Left colon (tissue), 2 donors: Measurements from ENCODE around the gene ARNT2. TPM values are rescaled to one million over a fixed set of nuclear protein-coding genes. Genes with fewer than 3 reads are reported as not detected.
"Not testable (repeated sequence)": the region's sequence is repeated elsewhere in the genome, so short reads cannot be mapped to it uniquely, and the experiment has no call there.

Source experiments
- ATAC-seq: fragments of 200-7000 bp; cut with Tn5 transposase; one replicate; pipeline ENCODE4 v1.9.1; 2020; ENCODE audit warnings: mild to moderate bottlenecking, moderate library complexity
- DNase-seq, 2 donors: peaks; one replicate each; pipeline ENCODE4 v3.0.0-alpha.2; 2020
- intact Hi-C, 2 donors: fragments of 100-400 bp; cut with DNase I in 1 of 2; cut with micrococcal nuclease in 1 of 2; formaldehyde crosslinking; loops; one replicate each; pipeline versions ENCODE4 v1.11.2 to v1.14.0; 2022; cut with DNase I, micrococcal nuclease
- total RNA-seq, 2 donors: library from RNA; stranded (reverse); fragmentation: NEBNext Ultra II Directional; extraction: Animal tissue kit (Norgen Biotek cat#: 25700); gene quantifications; one replicate each; pipeline ENCODE4 v1.2.1, GENCODE V29; 2021
- donor health status: DM: no; HTN: no; CAD: no.
- donor health status: DM: yes; HTN: yes; CAD: no.

ARNT2 gene
- total RNA-seq, 2 donors from 2014 or later = 2.0 to 4.9 TPM

GRCh38 chr15:80498652-80499051 is 94.5 kb downstream of the ARNT2 start:
- intact Hi-C loops = no loop called here
- no peak for DNase-seq
- ATAC-seq = no peak

GRCh38 chr15:80500021-80500420 is 95.8 kb downstream of the ARNT2 start:
- intact Hi-C loops = no loop called here
- ATAC-seq (no peak), DNase-seq (no peak)

- ATAC-seq = no peak
- intact Hi-C loops = no loop called here
- no peak for DNase-seq
These were observed 97.3 kb downstream of the ARNT2 start for GRCh38 chr15:80501476-80501875.

GRCh38 chr15:80502782-80503181 is 98.6 kb downstream of the ARNT2 start:
- ATAC-seq = no peak
- intact Hi-C loops = no loop called here

GRCh38 chr15:80503319-80503952 is 99.3 kb downstream of the ARNT2 start:
- intact Hi-C loops = no loop called here
- DNase-seq (no peak), ATAC-seq (no peak)

More at GRCh38 chr15:80502782-80503181, 98.6 kb downstream of the ARNT2 start:
- no peak for DNase-seq

GRCh38 chr15:80504931-80505330 is 100.7 kb downstream of the ARNT2 start:
- ATAC-seq (no peak), DNase-seq (no peak)
- intact Hi-C loops = no loop called here

GRCh38 chr15:80506286-80506893 is 102.2 kb downstream of the ARNT2 start:
- intact Hi-C loops = no loop called here
- DNase-seq (no peak), ATAC-seq (no peak)

GRCh38 chr15:80507131-80507530 is 102.9 kb downstream of the ARNT2 start:
- ATAC-seq = no peak
- no peak for DNase-seq
- intact Hi-C loops = no loop called here

GRCh38 chr15:80507638-80508316 is 103.6 kb downstream of the ARNT2 start:
- intact Hi-C loops = no loop called here
- DNase-seq (no peak), ATAC-seq (no peak)

- ATAC-seq (no peak), DNase-seq (no peak)
- intact Hi-C loops = no loop called here
These were observed 104.6 kb downstream of the ARNT2 start for GRCh38 chr15:80508783-80509182.

- DNase-seq (no peak), ATAC-seq (no peak)
- intact Hi-C loops = no loop called here
These were observed 105.6 kb downstream of the ARNT2 start for GRCh38 chr15:80509800-80510199.

- intact Hi-C loops, DNase-seq, ATAC-seq: not testable (repeated sequence)
These were observed 106.8 kb downstream of the ARNT2 start for GRCh38 chr15:80510985-80511384.

- no peak for ATAC-seq
- intact Hi-C loops = no loop called here
- no peak for DNase-seq
These were observed 108.8 kb downstream of the ARNT2 start for GRCh38 chr15:80512726-80513660.

GRCh38 chr15:80514071-80514780 is 110.0 kb downstream of the ARNT2 start:
- DNase-seq = no peak
- intact Hi-C loops = no loop called here
- no peak for ATAC-seq

- intact Hi-C loops = no loop called here
- ATAC-seq = no peak
- DNase-seq = no peak
These were observed 113.1 kb downstream of the ARNT2 start for GRCh38 chr15:80517290-80517689.

GRCh38 chr15:80518522-80518921 is 114.3 kb downstream of the ARNT2 start:
- intact Hi-C loops = no loop called here
- ATAC-seq = no peak

GRCh38 chr15:80523746-80524145 is 119.6 kb downstream of the ARNT2 start:
- ATAC-seq = no peak
- DNase-seq = no peak
- intact Hi-C loops = no loop called here

More at GRCh38 chr15:80518522-80518921, 114.3 kb downstream of the ARNT2 start:
- DNase-seq = no peak

- DNase-seq (no peak), ATAC-seq (no peak)
- intact Hi-C loops = no loop called here
These were observed 121.7 kb downstream of the ARNT2 start for GRCh38 chr15:80525853-80526252.
